ENCODE measurements around the gene TOP3A.

DNA sequence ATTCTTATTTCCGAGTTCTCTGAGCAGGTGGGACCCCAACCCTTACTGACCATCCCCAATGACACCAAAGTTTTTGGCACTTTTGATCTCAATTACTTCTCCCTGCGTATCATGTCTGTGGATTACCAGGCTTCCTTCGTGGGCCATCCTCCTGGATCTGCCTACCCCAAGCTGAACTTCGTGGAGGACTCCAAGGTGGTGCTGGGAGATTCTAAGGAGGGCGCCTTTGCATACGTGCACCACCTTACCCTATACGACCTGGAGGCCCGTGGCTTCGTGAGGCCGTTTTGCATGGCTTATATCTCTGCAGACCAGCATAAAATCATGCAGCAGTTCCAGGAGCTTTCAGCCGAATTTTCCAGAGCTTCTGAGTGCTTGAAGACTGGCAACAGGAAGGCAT, 1.2 kb upstream of the TOP3A start:
- TF ChIP-seq, protein P1, sequence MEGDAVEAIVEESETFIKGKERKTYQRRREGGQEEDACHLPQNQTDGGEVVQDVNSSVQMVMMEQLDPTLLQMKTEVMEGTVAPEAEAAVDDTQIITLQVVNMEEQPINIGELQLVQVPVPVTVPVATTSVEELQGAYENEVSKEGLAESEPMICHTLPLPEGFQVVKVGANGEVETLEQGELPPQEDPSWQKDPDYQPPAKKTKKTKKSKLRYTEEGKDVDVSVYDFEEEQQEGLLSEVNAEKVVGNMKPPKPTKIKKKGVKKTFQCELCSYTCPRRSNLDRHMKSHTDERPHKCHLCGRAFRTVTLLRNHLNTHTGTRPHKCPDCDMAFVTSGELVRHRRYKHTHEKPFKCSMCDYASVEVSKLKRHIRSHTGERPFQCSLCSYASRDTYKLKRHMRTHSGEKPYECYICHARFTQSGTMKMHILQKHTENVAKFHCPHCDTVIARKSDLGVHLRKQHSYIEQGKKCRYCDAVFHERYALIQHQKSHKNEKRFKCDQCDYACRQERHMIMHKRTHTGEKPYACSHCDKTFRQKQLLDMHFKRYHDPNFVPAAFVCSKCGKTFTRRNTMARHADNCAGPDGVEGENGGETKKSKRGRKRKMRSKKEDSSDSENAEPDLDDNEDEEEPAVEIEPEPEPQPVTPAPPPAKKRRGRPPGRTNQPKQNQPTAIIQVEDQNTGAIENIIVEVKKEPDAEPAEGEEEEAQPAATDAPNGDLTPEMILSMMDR (IDR thresholded peaks at IDR 0.05): no peak
- TF ChIP-seq EZH2 (IDR thresholded peaks at IDR 0.05): no peak
